GM12878 (cell line): ENCODE results near the gene TEX261. TPM values are rescaled to one million over a fixed set of nuclear protein-coding genes. Genes with fewer than 3 reads are reported as not detected.

Experiments used
- ATAC-seq: fragments of 200-7000 bp; cut with Tn5 transposase; 3 replicates; pipeline ENCODE4 v1.9.1; 2020; ENCODE audit warnings: mild to moderate bottlenecking, moderate library complexity
- BruUV-seq: library from RNA; stranded (reverse); fragments of 400-500 nt; replicated peaks from 2 replicates; lab custom pipeline; 2021; lab: Mats Ljungman, UMichigan
- CTCF ChIA-PET: fragments of 300-600 bp; sonication (Branson Sonifier 250); formaldehyde crosslinking; extraction: SDS; loops from one replicate; lab custom pipeline; 2021; ENCODE audit warnings: inconsistent platforms; lab: Yijun Ruan, JAX
- POLR2A ChIA-PET: fragments of 350-600 bp; formaldehyde crosslinking; extraction: SDS; loops from one replicate; lab custom pipeline; 2021; ENCODE audit warnings: inconsistent platforms; lab: Charles Lee
- RAD21 ChIA-PET: fragments of 300-600 bp; sonication (Branson Sonifier 250); formaldehyde crosslinking; loops from one replicate; lab custom pipeline; 2023; ENCODE audit warnings: antibody characterized with exemption; ENCODE audit not compliant: unreplicated experiment; lab: Charles Lee
- SMC1A ChIA-PET: fragments of 300-600 bp; sonication (Branson Sonifier 250); formaldehyde crosslinking; loops from one replicate; lab custom pipeline; 2023; ENCODE audit not compliant: unreplicated experiment, uncharacterized antibody; lab: Charles Lee
- DNase-seq: peaks from one replicate; pipeline ENCODE4 v3.0.0-alpha.2; 2011; ENCODE audit warnings: low read depth, low spot score
- FAIRE-seq: peaks from 3 replicates; lab custom pipeline; 2011; peaks lifted over from hg19 to GRCh38; lab: Jason Lieb, UNC
- H2AFZ ChIP-seq: 2 replicates; pipeline ENCODE4 v1.6.0; 2011; ENCODE audit warnings: low read depth, low read length, control low read depth; ENCODE audit not compliant: control insufficient read depth
- H3K27ac ChIP-seq: 2 replicates; pipeline ENCODE4 v1.5.1; 2011; ENCODE audit warnings: control low read depth; ENCODE audit not compliant: control insufficient read depth, insufficient read depth
- H3K27me3 ChIP-seq, 2 experiments: replicated peaks in 1 of 2; 2 replicates each; pipeline versions ENCODE4 v1.6.0 to v1.6.1; 2011; ENCODE audit warnings: low read length in 1 of 2; ENCODE audit not compliant: control insufficient read depth in 2 of 2, insufficient read depth in 2 of 2
- H3K36me3 ChIP-seq, 2 experiments: 2 replicates each; pipeline ENCODE4 v1.5.1; 2011; ENCODE audit warnings: low read length in 1 of 2; ENCODE audit not compliant: control insufficient read depth in 2 of 2, insufficient read depth in 2 of 2
- H3K4me1 ChIP-seq: 2 replicates; pipeline ENCODE4 v1.6.1; 2011; ENCODE audit warnings: mild to moderate bottlenecking, low read length, moderate library complexity, mixed read lengths; ENCODE audit not compliant: control insufficient read depth, insufficient read depth
- H3K4me2 ChIP-seq: 2 replicates; pipeline ENCODE4 v1.6.0; 2011; ENCODE audit warnings: control low read depth; ENCODE audit not compliant: control insufficient read depth, insufficient read depth
- H3K4me3 ChIP-seq: fragments of 200-600 bp; sonication (generic); 2 replicates; pipeline ENCODE4 v1.5.1; 2016
- H3K79me2 ChIP-seq: 2 replicates; pipeline ENCODE4 v1.6.0; 2011; ENCODE audit warnings: low read length; ENCODE audit not compliant: control insufficient read depth, insufficient read depth
- H3K9ac ChIP-seq: 2 replicates; pipeline ENCODE4 v1.8.0; 2011; ENCODE audit warnings: low read length, control low read depth, mixed read lengths; ENCODE audit not compliant: control insufficient read depth, insufficient read depth
- H3K9me3 ChIP-seq: replicated peaks from 3 replicates; pipeline ENCODE4 v1.5.1; 2011; ENCODE audit warnings: mild to moderate bottlenecking, low read length; ENCODE audit not compliant: control insufficient read depth, insufficient read depth
- H4K20me1 ChIP-seq: 2 replicates; pipeline ENCODE4 v1.6.0; 2011; ENCODE audit not compliant: control insufficient read depth, insufficient read depth
- ATF7 ChIP-seq: fragments of 450-650 bp; IDR thresholded peaks from 2 replicates; pipeline ENCODE4 v1.6.1; 2016; ENCODE audit warnings: low read depth, mild to moderate bottlenecking
- BHLHE40 ChIP-seq, 2 experiments: fragments of 450-650 bp in 1 of 2; IDR thresholded peaks; 2 replicates each; pipeline ENCODE4 v1.6.1; 2011 to 2017; ENCODE audit warnings: low read depth in 2 of 2, borderline replicate concordance in 1 of 2, improper control_type of control experiment in 1 of 2, low read length in 1 of 2, mild to moderate bottlenecking in 1 of 2
- CHD4 ChIP-seq: fragments of 200-600 bp; sonication (generic); IDR thresholded peaks from 2 replicates; pipeline ENCODE4 v1.6.1; 2016; ENCODE audit warnings: mild to moderate bottlenecking
- E2F8 ChIP-seq: fragments of 450-650 bp; IDR thresholded peaks from 2 replicates; pipeline ENCODE4 v1.6.1; 2018; ENCODE audit warnings: mild to moderate bottlenecking, low read depth, moderate library complexity; ENCODE audit not compliant: partially characterized antibody
- GABPA ChIP-seq: IDR thresholded peaks from 2 replicates; pipeline ENCODE4 v1.6.1; 2014; ENCODE audit warnings: antibody characterized with exemption, low read depth, mild to moderate bottlenecking, inconsistent platforms
- HDAC2 ChIP-seq: fragments of 200-600 bp; sonication (generic); IDR thresholded peaks from 2 replicates; pipeline ENCODE4 v1.6.1; 2017
- IKZF1 ChIP-seq: fragments of 450-650 bp; conservative IDR thresholded peaks from 2 replicates; pipeline ENCODE4 v1.6.1; 2017; ENCODE audit warnings: antibody characterized with exemption, mild to moderate bottlenecking
- KDM1A ChIP-seq: fragments of 200-600 bp; sonication (generic); IDR thresholded peaks from 2 replicates; pipeline ENCODE4 v1.6.1; 2016; ENCODE audit warnings: borderline replicate concordance
- MTA2 ChIP-seq: fragments of 450-650 bp; IDR thresholded peaks from 2 replicates; pipeline ENCODE4 v1.6.1; 2016; ENCODE audit warnings: low read depth, mild to moderate bottlenecking, moderate library complexity
- MXI1 ChIP-seq: fragments of 150-350 bp; IDR thresholded peaks from 2 replicates; pipeline ENCODE4 v1.6.1; 2011; ENCODE audit warnings: low read depth, mild to moderate bottlenecking, inconsistent platforms, low read length, improper control_type of control experiment
- MYC ChIP-seq: IDR thresholded peaks from 2 replicates; pipeline ENCODE4 v1.6.1; 2011; ENCODE audit warnings: mild to moderate bottlenecking, low read length, moderate library complexity, inconsistent platforms; ENCODE audit not compliant: insufficient read depth, insufficient replicate concordance, insufficient read length, severe bottlenecking
- NR2C1 ChIP-seq: fragments of 450-650 bp; IDR thresholded peaks from 2 replicates; pipeline ENCODE4 v1.6.1; 2017; ENCODE audit warnings: antibody characterized with exemption, mild to moderate bottlenecking, moderate library complexity
- RAD51 ChIP-seq: fragments of 450-650 bp; IDR thresholded peaks from 2 replicates; pipeline ENCODE4 v1.6.1; 2016; ENCODE audit warnings: moderate library complexity, mild to moderate bottlenecking, inconsistent platforms
- SP1 ChIP-seq: IDR thresholded peaks from one replicate; pipeline ENCODE4 v1.6.1; 2011; ENCODE audit warnings: low read depth, low read length
- WGBS: methylation state at CpG from one replicate; pipeline ENCODE4 v1.1.6; 2016; ENCODE audit warnings: low lambda C conversion rate; ENCODE audit not compliant: insufficient replicate concordance, insufficient coverage; ENCODE audit errors: missing lambda C conversion rate; 5-methylcytosine and 5-hydroxymethylcytosine counted together
- in situ Hi-C: fragments of 300-500 bp; cut with MboI; formaldehyde crosslinking; loops from 9 replicates; pipeline ENCODE4 v1.14.3; 2018; ENCODE audit warnings: mixed read lengths
- intact Hi-C: fragments of 100-400 bp; cut with micrococcal nuclease; formaldehyde crosslinking; loops from one replicate; pipeline ENCODE4 v1.14.2; 2022; ENCODE audit not compliant: unreplicated experiment
- polyA plus RNA-seq, 11 experiments: library from polyadenylated mRNA; depleted of rRNA in 4 of 11; unstranded in 6 of 11; stranded (reverse) in 5 of 11; fragments of >200 nt; fragmentation: Nextera tagmentation in 4 of 11; fragmentation: Illumina TruSeq in 1 of 11; extraction: Ambion mirVana in 4 of 11; extraction: Trizol in 1 of 11; gene quantifications; 1 replicate in 1 of 11; 2 replicates in 10 of 11; pipeline versions ENCODE4 v1.2.1 to v1.2.3, GENCODE V29; 2011 to 2016; ENCODE audit warnings: inconsistent platforms in 2 of 11, missing spikeins in 2 of 11, low read depth in 1 of 11
- total RNA-seq, 4 experiments: library from RNA; depleted of rRNA in 3 of 4; stranded (reverse); fragments of >200 nt in 3 of 4; fragmentation: Illumina TruSeq in 1 of 4; extraction: Trizol in 1 of 4; gene quantifications; 2 replicates each; pipeline versions ENCODE4 v1.2.1 to v1.2.3, GENCODE V29; 2013 to 2021
- TF ChIP-seq, protein P1 (sequence below): fragments of 450-650 bp; formaldehyde crosslinking; IDR thresholded peaks from 2 replicates; pipeline ENCODE4 v1.4.0; 2020; ENCODE audit warnings: mild to moderate bottlenecking, moderate library complexity
- TF ChIP-seq, protein P2 (sequence below): fragments of 150-350 bp; IDR thresholded peaks from 2 replicates; pipeline ENCODE4 v1.6.1; 2016; ENCODE audit warnings: low read depth, low read length

Gene TEX261
- total and polyA plus RNA-seq, 10 of the 15 experiments (the other 5 are each of a cell fraction or from before 2014, with no cell fraction given), result 5.5 to 75.6 (median 40.3) TPM

DNA sequence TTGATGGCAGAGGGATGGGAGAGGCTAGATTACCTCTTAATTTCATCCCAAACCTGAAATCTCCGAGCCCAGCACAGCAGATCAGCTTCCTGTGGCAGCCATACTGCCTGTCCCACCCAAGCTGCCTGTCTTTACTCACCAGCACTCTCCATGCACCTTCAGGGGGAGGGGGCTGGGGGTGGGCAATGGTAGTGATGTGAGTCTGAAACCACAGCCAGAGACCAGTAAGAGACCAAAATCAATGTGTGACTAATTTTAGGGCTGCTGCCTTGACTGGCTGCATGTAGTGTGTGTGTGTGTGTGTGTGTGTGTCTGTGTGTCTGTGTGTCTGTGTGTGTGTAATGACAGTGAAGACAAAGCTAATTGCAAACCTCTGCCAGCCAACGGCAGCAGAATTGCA, 11.7 kb upstream of the TEX261 start:
- Histone ChIP-seq H2AFZ (no peak overlapping the region), H4K20me1 (no peaks in the 10 kb centered on the region), H3K9ac (no peak overlapping the region), H3K79me2 (no peaks in the 10 kb centered on the region), H3K9me3 (no peaks in the 10 kb centered on the region), H3K4me3 (no peak overlapping the region), H3K4me2 (no peak overlapping the region), H3K4me1 (peaks cover under 1% of the 10 kb centered on the region), H3K27me3 (no peaks in the 10 kb centered on the region), H3K27ac (no peak overlapping the region), H3K36me3 (no peaks in the 10 kb centered on the region)
- ChIA-PET POLR2A (no interaction called here), CTCF (interaction anchor here (1.3 to 1.6 kb wide), 2 partner anchors 28 to 58 kb away, joined by 4 to 5 read pairs; no protein-coding TSS in a partner anchor), SMC1A (no interaction called here), RAD21 (no interaction called here)
- intact Hi-C loops (no loop called here), in situ Hi-C loops (no loop called here)
- WGBS, result 11% methylated on average over 2 of the region's 2 CpGs
- FAIRE-seq (no peak), ATAC-seq (no peak; the same call in 2 of the 3 replicates), DNase-seq (no peak)
- no TSS peak for BruUV-seq
- TF ChIP-seq MTA2 (no peak), MYC (no peak), SP1 (no peak), MXI1 (no peak), CHD4 (no peak), ATF7 (no peak), KDM1A (no peak), BHLHE40 (IDR thresholded peaks at IDR 0.05; ENCODE audit: borderline replicate concordance in 1 of 2, low read depth in 2 of 2, low read length in 1 of 2) (no peak), RAD51 (no peak), NR2C1 (no peak), IKZF1 (no peak), HDAC2 (no peak), GABPA (no peak), E2F8 (no peak)
- TF ChIP-seq, protein P1, sequence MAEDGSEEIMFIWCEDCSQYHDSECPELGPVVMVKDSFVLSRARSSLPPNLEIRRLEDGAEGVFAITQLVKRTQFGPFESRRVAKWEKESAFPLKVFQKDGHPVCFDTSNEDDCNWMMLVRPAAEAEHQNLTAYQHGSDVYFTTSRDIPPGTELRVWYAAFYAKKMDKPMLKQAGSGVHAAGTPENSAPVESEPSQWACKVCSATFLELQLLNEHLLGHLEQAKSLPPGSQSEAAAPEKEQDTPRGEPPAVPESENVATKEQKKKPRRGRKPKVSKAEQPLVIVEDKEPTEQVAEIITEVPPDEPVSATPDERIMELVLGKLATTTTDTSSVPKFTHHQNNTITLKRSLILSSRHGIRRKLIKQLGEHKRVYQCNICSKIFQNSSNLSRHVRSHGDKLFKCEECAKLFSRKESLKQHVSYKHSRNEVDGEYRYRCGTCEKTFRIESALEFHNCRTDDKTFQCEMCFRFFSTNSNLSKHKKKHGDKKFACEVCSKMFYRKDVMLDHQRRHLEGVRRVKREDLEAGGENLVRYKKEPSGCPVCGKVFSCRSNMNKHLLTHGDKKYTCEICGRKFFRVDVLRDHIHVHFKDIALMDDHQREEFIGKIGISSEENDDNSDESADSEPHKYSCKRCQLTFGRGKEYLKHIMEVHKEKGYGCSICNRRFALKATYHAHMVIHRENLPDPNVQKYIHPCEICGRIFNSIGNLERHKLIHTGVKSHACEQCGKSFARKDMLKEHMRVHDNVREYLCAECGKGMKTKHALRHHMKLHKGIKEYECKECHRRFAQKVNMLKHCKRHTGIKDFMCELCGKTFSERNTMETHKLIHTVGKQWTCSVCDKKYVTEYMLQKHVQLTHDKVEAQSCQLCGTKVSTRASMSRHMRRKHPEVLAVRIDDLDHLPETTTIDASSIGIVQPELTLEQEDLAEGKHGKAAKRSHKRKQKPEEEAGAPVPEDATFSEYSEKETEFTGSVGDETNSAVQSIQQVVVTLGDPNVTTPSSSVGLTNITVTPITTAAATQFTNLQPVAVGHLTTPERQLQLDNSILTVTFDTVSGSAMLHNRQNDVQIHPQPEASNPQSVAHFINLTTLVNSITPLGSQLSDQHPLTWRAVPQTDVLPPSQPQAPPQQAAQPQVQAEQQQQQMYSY (CRISPR knock-in tag), result no peak
- TF ChIP-seq, protein P2, sequence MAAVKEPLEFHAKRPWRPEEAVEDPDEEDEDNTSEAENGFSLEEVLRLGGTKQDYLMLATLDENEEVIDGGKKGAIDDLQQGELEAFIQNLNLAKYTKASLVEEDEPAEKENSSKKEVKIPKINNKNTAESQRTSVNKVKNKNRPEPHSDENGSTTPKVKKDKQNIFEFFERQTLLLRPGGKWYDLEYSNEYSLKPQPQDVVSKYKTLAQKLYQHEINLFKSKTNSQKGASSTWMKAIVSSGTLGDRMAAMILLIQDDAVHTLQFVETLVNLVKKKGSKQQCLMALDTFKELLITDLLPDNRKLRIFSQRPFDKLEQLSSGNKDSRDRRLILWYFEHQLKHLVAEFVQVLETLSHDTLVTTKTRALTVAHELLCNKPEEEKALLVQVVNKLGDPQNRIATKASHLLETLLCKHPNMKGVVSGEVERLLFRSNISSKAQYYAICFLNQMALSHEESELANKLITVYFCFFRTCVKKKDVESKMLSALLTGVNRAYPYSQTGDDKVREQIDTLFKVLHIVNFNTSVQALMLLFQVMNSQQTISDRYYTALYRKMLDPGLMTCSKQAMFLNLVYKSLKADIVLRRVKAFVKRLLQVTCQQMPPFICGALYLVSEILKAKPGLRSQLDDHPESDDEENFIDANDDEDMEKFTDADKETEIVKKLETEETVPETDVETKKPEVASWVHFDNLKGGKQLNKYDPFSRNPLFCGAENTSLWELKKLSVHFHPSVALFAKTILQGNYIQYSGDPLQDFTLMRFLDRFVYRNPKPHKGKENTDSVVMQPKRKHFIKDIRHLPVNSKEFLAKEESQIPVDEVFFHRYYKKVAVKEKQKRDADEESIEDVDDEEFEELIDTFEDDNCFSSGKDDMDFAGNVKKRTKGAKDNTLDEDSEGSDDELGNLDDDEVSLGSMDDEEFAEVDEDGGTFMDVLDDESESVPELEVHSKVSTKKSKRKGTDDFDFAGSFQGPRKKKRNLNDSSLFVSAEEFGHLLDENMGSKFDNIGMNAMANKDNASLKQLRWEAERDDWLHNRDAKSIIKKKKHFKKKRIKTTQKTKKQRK, result no peak
